HG03196 (cell line): ENCODE data around the gene ZSWIM3.
"Not testable (repeated sequence)": the region's sequence is repeated elsewhere in the genome, so short reads cannot be mapped to it uniquely, and the experiment has no call there.

Experiments used
- ATAC-seq: cut with Tn5 transposase; IDR thresholded peaks from one replicate; pipeline ENCODE4 v1.9.1; 2021; ENCODE audit not compliant: unreplicated experiment

The ZSWIM3 gene

DNA sequence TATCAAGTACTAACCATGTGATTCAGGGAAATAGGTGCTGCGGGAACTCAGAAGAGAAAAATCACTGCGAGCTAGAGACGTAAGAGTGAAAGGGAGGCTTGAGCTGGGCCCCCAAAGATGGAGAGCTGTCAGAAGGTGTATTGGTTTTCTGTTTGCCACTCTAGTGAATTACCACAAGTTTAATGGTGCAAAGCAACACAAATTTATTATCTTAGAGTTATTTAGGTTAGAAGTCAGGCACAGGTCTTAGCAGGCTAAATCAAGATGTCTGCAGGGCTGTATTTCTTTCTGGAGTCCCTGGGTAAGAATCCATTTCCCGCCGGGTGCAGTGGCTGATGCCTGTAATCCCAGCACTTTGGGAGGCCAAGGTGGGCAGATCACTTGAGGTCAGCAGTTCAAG, 2.5 kb downstream of the ZSWIM3 start:
- ATAC-seq, result no peak

DNA sequence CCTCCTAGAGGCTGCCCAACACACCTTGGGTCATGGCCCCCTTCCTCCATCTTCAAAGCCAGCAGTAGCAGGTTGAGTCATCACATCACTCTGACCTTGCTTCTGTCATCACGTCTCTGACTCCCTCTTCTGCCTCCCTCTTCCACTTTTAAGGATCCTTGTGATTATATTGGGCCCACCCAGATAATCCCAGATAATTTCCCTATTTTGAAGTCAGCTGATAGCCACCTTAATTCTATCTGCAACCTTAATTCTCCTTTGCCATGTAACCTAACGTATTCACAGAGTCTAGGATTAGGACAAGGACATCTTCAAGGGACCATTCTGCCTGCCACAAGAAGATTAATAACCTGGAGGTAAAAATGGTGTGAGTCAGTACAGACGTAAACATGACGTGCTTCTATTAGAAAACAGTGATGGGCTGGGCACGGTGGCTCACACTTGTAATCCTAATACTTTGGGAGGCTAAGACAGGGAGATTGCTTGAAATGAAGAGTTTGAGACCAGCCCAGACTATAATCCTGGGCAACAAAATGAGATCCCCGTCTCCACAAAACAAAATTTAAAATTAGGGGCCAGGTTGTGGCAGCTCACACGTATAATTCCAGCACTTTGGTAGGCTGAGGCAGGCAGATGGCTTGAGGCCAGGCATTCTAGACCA, 3.3 kb downstream of the ZSWIM3 start:
- ATAC-seq, result no peak

DNA sequence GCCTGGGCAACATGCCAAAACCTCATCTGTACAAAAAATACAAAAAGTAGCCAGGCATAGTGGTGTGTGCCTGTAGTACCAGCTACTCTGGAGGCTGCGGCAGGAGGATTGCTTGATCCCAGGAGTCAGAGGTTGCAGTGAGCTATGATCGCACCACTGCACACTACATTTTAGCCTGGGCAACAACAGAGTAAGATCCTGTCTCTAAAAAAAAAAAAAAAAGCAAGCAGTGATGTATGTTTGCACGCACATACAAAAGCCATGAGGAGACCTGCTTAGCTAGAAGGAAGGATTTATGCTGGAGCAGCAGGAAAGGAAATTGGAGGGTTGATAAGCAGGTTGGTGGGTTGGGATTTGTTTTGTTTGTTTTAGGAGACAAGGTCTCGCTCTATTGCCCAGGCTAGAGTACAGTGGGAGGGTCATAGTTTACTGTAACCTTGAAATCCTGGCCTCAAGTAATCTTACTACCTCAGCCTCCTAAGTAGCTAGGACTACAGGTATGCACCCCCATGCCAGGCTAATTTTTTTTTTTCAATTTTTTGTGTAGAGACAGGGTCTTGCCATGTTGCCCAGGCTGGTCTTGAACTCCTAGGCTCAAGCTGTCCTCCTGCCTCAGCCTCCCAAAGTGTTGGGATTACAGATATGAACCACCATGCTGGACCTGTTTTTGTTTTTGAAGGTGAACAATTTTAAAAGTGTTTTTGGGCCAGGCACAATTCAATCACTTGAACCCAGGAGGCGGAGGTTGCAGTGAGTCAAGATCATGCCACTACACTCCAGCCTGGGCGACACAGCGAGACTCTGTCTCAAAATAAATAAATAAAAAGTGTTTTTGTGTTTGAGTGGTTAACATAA, 4.0 kb downstream of the ZSWIM3 start:
- ATAC-seq, result no peak

DNA sequence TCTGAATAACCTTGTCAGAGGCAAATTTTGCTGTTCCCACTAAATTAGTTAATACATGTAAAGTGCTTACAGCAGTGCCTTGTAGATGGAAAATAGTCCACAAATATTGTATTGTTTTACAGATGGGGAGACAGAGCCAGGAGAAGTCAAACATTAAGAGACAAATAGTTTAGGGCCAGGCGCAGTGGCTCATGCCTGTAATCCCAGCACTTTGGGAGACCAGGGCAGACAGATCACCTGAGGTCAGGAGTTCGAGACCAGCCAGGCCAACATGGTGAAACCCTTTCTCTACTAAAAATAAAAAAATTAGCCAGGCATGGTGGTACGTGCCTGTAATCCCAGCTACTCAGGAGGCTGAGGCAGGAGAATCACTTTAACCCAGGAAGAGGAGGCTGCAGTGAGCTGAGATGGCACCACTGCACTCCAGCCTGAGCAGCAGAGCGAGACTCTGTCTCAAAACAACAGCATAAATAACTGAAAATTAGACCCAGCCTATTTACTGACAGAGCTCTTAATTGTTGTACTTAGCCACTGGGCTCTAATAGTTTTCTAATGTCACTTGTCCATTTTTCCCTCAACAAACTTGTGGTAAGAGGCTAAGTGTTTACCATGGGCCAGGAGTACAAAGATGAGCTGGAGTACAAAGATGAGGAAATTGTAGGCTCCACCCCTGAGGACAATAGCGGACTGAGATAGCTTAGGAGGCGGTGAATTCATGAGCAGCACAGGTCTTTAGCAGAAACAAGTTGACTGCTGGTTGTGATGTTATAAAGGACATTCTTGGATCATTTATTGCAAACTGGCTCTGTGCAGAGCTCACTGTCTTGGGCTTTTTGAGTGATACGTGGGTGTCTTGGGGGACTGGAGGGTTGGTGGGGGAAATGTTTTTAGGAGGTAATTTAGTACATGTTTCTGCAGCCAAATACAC, 6.4 kb downstream of the ZSWIM3 start:
- no peak for ATAC-seq

DNA sequence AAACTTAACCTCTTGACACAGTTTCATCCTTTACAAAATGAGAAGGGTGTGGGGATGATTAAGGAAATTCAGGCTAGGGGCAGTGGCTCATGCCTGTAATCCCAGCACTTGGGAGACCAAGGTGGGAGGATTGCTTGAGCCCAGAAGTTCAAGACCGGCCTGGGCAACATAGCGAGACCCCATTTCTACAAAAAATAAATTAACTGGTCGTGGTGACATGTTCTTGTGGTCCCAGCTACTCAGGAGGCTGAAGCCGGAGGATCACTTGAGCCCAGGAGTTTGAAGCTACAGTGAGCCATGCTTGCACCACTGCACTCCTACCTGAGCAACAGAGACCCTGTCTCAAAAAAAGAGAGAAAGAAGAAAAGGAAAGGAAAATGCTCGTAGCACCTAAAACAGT, 9.0 kb downstream of the ZSWIM3 start:
- ATAC-seq, result no peak

DNA sequence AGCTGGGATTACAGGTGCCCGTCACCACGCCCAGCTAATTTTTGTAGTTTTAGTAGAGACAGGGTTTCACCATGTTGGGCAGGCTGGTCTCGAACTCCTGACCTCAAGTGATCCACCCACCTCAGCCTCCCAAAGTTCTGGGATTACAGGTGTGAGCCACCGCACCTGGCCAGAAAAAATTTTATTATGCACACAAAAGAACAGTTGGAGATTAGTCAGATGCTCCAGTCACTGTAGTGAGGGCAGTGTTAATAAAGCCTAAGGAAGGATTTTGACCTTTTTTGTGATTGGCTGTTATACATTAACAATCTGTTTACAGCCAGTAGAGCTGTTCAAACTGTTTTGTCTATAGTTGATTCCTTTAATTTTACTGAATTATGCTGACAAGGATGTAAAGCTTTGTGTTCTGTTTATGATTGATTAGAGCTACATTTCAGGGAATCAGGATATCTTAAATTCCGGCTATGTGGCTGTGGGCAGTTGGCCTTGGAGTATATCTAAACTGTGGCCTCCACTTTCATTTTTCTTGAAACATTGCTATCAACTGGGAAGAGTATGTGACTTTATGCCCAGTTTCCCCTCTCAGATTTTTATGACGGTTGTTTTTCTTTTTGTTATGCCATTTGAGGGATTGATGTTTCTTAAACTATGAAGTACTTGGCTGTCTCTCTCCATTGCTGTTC, 9.9 kb downstream of the ZSWIM3 start:
- ATAC-seq, result no peak

DNA sequence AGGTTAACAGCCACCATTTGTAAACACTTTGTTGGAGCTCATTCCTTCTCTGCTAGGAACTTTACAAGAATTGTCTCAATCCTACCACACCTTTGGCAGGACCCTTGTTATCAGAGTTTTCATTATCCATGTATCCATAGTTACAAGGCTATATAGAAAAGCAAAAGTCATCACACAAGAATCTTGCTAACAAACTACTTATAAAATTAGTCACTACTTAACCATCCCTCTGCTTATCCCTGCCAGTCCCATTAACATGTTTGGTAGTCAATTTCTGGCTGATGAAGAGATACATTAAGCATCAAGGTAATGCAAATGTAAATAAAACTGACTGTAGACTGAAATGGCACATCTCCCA, 10.4 kb downstream of the ZSWIM3 start:
- no peak for ATAC-seq

DNA sequence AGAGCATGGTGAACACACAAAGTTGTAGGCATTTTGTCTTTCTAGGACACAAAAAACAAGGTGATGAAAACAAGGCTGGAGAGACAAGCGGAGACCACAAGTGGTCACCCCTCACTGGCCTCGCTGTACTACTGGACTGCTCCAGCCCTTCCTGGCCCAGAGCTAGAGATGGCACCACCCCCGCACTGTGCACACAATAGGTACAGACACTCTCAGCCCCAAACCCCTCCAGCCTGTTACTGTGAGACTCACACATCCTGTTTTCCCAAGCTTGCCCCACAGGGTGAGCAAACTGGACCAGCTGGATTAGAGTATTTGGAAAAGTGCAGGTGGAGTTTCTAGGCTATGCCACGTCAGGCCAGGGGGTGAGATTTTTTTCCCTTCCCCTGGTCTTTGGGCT, 15.2 kb downstream of the ZSWIM3 start:
- no peak for ATAC-seq

DNA sequence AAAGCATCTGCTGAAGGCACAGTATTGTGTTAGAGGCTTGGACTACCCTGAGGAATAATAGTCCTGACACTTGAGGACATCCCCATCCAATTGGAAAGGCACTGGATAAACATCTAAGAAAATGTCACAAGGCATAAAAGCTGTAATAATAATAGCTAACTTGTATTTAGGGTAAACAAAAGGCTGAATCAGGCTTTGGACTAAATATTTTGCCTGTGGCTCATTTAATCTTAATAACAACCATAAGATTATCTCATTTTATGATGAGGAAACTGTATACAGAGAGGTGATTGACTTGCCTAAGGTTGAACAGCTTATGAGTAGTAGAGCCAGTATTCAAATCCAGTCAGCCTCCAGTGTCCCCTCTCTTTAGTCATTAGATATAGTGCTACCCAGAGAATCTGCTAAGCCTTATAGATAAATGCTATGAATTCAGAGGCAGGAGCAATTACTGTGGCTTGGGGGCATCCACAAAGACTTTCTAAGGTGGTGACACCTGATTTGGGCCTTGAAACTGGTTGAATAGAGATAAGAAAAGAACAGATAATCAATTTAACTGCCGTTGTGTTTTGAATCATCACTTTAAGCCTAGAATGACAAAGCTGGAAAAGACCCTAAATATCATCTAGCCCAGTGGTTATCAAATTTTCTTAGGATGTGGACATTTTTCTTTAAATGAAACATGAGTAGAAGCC, 16.1 kb downstream of the ZSWIM3 start:
- ATAC-seq, result no peak

DNA sequence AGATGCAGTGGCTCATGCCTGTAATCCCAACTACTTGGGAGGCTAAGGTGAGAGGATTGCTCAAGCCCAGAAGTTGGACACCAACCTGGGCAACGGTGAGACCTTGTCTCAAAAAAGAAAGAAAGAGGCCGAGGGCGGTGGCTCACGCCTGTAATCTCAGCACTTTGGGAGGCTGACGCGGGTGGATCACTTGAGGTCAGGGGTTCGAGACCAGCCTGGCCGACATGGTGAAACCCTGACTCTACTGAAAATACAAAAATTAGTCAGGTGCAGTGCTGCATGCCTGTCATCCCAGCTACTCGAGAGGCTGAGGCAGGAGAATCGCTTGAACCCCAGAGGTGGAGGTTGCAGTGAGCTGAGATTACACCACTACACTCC, 16.7 kb downstream of the ZSWIM3 start:
- not testable (repeated sequence) for ATAC-seq

DNA sequence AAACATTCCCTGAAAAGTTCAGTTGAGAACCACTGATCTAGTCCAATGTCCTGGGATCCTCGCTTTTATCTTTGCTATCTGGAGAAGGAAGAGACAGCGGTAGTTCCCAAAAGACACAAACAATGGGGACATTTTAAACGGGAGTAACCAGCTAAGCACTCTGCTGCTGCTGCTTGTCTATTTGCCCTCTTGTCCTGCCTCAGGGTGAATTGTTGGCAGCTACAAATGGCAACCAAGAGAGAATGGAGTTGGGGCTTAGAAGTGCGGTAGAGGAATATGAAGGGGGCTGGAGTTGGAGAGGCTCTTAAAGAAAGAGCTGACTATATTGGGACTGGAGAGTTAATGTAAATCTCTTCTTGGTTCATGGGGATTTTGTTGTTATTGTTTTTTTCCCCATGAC, 17.2 kb downstream of the ZSWIM3 start:
- ATAC-seq, result no peak

DNA sequence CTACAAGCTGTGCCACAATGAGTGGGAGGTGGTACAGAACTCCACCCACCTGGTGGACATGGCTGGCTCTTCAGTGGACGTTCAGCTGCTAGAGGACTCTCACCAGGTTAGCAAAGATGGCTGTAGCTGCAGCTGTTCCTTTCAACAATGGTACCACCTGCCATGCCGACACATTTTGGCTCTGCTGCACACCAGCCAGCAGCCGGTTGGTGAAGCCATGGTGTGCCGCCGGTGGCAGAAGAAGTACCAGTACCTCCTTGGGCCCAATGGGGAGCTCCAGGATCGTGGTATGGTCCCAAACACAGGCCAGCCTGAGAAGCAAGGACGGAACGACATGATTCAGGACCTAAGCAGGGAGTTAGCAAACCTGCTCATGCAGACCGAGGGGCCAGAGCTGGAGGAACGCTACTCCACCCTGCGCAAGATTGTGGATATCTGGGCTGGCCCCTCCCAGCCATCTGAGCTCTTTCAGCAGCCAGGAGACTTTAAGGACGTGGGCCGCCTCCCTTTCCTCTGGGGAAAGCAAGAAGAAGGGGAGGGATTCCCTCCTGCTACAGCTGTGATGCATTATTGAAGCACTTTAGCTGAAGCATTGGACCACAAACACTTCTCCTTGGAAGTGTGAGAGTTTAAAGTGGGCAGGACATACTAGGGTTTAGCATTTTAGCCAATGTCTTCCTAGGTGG, 20.8 kb downstream of the ZSWIM3 start:
- no peak for ATAC-seq

DNA sequence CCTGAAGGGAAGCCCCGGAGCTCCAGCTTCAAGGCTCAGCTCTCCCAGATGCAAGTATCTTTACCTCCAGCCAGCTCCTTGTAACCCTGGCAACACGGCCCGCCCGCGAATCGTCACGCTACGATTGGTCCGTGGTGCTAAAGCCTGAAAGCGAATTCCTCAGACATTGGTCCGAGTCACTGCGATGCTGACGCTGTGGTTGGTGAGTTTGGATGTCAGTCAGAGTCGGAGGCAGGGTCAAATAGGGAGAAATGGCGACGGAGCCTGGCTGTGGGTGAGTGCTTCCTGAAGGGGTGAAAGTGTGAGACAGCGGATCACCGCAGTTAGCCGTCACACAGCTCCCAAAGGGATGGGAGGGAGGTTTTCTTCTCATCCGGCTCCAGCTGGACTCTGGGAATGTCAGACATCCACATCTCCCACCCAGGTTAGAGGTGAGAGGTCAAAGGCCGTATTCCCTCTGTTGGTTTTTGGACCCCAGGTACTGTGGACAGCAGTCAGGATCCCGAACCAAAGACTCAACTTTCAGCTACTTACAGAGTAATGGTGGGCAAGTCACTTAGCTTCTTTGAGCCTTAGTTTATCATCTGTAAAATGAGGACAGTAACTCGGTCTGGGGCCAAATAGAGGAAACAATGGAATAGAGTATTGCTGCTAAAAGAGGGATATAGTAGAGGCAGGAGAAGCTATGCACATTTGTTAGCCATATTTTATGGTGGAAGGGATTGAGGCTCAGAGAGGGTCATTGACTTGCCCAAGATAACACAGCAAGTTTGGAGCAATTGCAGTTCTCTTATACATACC, 23.8 kb downstream of the ZSWIM3 start, which contains the start of gene ZSWIM1:
ZSWIM1 (plus strand) TSS at position 240 of the 801 bp plus-strand sequence. CDS start 1,366 bp downstream, outside the sequence.
- ATAC-seq, result peak; percentile 91

DNA sequence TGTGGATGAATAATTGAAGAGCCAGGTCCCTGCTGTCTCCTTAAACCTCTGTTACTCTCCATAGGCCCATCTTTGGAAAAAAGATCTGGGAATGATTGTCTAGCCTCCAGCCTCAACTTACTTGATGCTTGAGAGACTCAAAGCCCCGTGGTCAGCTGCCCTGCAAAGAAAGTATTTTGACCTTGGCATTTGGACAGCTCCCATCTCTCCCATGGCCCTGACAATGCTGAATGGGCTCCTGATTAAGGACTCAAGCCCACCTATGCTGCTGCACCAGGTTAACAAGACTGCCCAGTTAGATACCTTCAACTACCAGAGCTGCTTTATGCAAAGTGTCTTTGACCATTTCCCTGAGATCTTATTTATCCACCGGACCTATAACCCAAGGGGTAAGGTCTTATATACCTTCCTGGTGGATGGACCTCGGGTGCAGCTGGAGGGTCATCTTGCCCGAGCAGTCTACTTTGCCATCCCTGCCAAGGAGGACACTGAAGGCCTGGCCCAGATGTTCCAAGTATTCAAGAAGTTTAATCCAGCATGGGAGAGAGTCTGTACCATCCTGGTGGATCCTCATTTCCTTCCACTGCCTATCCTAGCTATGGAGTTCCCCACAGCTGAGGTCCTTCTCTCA, 25.2 kb downstream of the ZSWIM3 start:
- ATAC-seq, result no peak

DNA sequence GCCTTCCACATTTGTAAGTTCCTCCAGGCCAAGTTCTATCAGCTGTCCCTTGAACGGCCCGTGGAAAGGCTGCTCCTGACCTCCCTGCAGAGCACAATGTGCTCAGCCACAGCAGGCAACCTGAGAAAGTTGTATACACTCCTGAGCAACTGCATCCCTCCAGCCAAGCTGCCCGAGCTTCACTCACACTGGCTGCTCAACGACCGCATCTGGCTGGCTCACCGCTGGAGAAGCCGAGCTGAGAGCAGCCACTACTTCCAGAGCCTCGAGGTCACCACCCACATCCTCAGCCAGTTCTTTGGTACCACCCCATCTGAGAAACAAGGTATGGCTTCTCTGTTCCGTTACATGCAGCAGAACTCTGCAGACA, 25.7 kb downstream of the ZSWIM3 start:
- ATAC-seq, result no peak

DNA sequence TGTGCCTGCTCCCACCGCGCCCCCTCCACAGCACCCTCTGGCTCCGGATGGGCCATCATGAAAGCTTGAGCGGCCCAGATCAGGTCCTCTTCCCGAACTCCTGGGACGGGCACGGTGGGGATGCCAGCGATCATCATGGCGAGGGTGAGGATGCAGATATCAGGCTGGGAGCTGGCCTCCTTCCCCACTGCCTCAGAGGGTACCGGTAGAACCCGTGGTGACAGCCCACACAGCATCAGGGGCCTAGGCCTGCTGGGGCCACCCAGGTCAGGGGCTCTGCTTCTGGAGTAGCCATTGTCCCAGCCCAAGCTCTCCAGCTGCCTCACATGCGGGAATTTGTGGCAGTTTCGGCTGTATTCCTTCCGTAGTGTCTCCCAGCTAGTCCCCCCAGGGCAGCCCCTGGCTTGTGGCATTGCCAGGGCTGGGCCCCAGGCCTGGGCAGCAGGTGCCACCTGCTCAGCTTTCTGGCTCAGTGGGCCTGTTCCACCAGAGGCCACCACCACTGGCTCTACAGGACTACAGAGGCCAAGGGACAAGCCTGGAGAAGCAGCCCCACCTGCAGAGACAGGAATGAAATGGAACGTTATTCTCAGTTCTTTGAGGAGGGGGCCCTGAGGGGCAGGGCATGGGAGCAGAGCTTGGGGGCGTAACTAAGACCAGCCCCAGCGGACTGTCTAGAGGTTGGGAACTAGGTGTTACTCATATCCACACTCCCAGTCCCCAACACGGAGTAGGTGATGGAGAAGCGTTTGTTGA, 29.4 kb downstream of the ZSWIM3 start:
- ATAC-seq, result no peak

DNA sequence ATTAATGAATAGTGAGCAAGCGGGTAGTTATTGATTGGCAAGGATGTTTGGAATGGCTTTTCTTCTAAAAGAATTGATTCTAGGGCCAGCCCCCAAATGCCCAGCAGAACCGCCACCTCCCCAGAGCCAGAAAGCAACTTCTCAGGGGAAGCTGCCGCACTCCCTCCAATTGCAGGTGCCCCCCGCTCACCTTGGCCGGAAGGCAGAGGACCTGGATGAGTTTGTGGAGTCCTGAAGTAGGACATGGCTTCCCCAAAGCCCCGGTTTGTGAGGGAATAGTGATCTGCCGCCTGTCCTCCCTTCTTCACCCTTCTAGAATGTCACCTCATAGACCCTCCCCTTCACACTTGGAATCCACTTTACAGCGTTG, 29.9 kb downstream of the ZSWIM3 start, which contains the start of gene SPATA25:
SPATA25 (minus strand) TSS at position 277 of the 370 bp plus-strand sequence; CDS start at position 245, 32 bp downstream.
- ATAC-seq, result no peak

DNA sequence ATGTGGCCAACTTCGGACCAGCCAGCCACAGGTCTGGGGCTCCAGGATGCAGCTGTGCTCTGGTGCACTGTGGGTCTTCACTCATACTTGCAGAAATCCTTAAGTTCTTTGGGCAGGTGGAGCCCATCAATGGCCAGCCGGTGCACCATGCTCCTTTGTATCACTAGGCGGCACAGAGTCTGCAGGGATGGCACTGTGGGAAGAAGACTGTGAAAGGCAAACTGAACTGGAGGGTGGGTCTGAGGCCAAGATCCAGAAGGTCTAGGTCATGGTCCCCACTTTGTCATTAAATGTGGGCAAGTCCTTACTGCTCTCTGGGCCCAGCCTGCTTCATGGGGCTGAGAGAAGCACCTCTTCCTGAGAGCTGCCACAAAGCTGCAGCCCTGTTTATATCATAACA, 31.3 kb downstream of the ZSWIM3 start:
- no peak for ATAC-seq
